GM12892 (cell line): Measurements from ENCODE around the gene CD274.

ENCODE experiments used
- POLR2A ChIP-seq: IDR thresholded peaks from 2 replicates; pipeline ENCODE4 v1.6.1; 2011; ENCODE audit warnings: low read depth, low read length, control low read depth
- TAF1 ChIP-seq: IDR thresholded peaks from 2 replicates; pipeline ENCODE4 v1.6.1; 2011; ENCODE audit warnings: low read depth, mild to moderate bottlenecking, control low read depth, low read length, borderline replicate concordance

DNA sequence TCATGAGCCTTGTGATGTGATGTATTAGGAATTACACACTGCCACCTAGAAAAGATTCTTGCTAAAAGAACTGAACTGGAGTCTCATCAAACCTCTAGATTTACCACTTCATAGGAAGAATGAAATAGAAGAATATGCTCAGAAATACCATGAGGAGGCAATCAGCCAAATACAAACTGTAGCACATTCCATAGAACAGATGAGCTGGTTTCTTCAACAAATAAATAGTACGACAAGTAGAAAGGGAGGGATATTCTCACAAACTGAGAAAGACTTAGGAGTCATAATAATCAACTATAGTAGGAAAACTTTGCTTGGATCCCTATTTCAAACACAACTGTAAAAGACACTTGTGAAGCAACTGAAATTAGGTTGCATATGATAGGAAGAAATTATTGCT, 28.1 kb upstream of the CD274 start:
- no peak for TF ChIP-seq TAF1
- TF ChIP-seq POLR2A: no peak
